GM19467 (cell line): ENCODE results near the gene NEUROG1.

Experiments
- ATAC-seq: cut with Tn5 transposase; IDR thresholded peaks from one replicate; pipeline ENCODE4 v1.9.1; 2021; ENCODE audit warnings: mild to moderate bottlenecking, moderate library complexity; ENCODE audit not compliant: unreplicated experiment

NEUROG1 gene, protein sequence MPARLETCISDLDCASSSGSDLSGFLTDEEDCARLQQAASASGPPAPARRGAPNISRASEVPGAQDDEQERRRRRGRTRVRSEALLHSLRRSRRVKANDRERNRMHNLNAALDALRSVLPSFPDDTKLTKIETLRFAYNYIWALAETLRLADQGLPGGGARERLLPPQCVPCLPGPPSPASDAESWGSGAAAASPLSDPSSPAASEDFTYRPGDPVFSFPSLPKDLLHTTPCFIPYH

DNA sequence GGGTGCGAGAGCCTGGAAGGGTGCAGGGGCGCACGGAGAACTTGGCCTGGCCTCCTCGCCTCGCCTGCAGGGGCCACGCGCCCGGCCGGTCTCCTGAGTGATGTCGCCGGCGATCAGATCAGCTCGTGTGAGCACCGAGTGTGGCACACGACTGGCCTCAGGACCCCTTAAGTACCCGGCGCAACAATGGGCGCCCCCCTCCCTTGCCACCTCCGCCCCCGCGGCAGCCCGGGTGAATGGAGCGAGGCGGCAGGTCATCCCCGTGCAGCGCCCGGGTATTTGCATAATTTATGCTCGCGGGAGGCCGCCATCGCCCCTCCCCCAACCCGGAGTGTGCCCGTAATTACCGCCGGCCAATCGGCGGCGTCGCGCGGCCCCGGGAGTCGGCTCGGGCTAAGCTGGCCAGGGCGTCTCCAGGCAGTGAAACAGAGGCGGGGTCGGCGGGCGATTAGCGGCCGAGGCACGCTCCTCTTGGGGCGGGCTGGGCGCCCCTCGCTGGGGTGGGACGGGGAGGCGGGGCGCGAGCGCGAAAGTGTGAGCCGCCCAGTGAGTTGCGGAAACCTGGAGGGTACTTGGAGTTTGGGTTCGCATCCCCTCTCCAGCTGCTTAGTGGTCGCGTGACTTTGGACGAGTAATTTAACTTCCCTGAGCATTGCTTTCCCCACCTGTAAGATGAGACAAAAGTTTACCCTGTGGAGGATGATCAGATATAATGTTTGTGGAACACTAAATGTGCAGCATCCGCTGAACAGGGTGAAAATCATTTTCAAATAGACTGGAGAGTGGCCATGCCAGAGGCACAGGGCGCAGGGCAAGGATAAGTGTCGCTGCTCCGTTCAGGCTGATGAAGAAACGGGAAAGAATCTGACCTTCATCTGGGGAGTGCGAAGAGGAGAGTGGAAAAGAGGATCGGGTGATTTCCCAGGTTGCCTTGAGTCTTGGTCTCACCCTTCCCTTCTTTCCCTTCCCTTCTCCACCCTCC is at the start of gene NEUROG1:
NEUROG1 (minus strand) TSS at position 145 of the 982 bp plus-strand sequence. CDS start 274 bp downstream, outside the sequence.
- ATAC-seq: no peak

DNA sequence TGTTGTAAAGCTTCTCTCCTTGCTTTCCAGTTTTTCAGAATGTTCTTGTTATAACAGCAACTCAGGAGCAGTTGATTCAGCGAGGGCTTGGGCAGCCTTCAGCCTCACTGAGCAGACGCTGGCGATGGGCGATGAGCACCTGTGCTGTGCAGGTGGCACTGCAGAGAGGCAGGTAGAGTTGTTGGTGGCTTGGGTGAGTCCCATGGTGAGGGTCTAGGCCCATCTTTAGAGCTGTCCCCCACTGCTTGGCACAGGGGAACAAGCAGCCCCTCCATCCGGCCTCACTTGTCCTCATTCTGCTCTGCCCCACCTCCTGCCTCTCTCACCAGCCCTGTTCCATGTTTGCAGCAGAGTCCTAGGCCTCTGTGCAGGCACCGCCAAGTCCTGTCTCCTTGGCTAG is 49.2 kb upstream of the NEUROG1 start:
- no peak for ATAC-seq

GRCh38 chr5:135584276-135584675 is 48.5 kb upstream of the NEUROG1 start:
- ATAC-seq: no peak

- no peak for ATAC-seq
Observed at GRCh38 chr5:135582099-135582781, 46.5 kb upstream of the NEUROG1 start.

- no peak for ATAC-seq
Observed at GRCh38 chr5:135578685-135579341, 43.0 kb upstream of the NEUROG1 start, which contains the start of gene CXCL14. Gene CXCL14, minus strand, starts transcription at chr5:135578991. Its CDS starts 213 bp downstream, at chr5:135578778.

GRCh38 chr5:135578305-135578684 is 42.5 kb upstream of the NEUROG1 start:
- no peak for ATAC-seq

DNA sequence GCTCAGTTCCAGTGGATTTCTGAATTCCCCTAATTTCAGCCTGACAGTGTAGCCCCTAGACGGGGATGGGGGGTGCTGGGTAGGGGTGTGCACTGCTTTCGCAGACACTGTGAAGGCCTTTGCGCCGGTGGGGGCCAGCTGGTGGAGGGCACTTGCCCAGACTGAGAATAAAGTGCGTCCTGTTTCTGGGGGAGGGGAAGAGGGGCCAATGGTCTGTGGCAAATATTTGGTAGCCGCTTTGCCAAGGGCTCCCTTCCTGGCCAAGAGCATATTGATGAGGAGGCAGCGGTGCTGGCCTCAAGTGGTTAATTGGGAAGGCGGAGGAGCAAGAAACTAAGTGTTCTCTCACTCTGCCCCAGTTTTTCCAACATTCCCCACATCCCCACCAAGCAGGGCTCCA is 41.7 kb upstream of the NEUROG1 start:
- ATAC-seq: no peak

GRCh38 chr5:135576075-135576599 is 40.4 kb upstream of the NEUROG1 start:
- ATAC-seq: no peak

- ATAC-seq: no peak
Observed at GRCh38 chr5:135574493-135574892, 38.7 kb upstream of the NEUROG1 start.

GRCh38 chr5:135571902-135572301 is 36.1 kb upstream of the NEUROG1 start:
- no peak for ATAC-seq

GRCh38 chr5:135571066-135571609 is 35.4 kb upstream of the NEUROG1 start:
- no peak for ATAC-seq

DNA sequence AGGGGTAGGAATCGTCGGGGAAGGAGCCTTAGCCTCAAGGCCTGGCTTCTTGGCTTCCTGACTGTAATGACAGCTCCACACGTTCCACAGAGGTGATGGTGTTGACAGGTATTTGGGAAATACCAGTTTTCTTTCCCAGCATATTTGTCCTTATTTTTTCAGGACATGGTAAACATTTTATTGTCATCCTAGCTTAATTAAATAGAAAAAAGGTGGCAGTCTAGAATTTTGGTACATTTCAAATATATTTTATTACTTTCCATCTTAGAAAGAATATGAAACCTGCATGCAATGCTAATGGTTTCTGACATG is 34.6 kb upstream of the NEUROG1 start:
- ATAC-seq: no peak

GRCh38 chr5:135569755-135570452 is 34.1 kb upstream of the NEUROG1 start:
- ATAC-seq: no peak

- no peak for ATAC-seq
Observed at GRCh38 chr5:135568923-135569360, 33.2 kb upstream of the NEUROG1 start.

DNA sequence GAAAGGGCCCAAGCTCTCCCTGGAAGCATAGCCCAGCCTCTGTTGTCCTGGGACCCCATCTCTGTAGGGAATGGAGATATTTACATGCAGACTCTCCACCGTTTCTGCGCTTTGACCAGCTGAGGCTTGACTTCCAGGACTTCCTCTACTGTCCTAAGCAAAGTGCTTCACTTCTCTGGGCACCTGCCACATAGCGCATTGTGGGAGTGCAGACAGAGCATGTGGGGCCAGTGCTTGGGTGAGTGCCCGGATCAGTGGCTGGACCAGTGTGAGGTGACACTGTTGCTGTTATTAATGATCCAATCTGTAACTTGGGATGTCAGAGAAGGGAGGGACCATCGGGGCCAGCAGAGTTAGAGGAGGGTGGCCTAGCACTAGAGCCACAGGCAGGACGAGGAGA is 32.5 kb upstream of the NEUROG1 start:
- no peak for ATAC-seq

DNA sequence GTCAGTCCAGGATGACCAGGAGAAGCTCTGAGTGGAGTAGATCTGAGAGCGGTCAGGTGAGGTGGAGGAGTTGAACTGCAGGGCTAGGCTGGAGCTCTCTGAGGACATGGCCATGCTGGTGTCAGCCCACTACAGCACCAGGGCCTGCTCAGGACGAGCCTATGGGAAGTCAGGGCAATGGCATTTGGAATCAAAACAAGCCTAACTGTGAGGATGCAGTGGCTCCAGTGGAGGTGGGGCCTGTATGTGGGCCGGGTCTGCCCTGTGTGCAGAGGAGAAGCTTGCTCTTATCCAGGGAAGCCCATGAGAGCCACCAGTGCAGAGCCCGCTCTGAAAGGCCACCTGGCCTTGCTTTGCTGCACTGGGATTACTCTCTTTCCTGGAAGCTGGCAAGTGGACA is 31.9 kb upstream of the NEUROG1 start:
- no peak for ATAC-seq

- ATAC-seq: no peak
Observed at GRCh38 chr5:135566422-135567400, 30.9 kb upstream of the NEUROG1 start.

DNA sequence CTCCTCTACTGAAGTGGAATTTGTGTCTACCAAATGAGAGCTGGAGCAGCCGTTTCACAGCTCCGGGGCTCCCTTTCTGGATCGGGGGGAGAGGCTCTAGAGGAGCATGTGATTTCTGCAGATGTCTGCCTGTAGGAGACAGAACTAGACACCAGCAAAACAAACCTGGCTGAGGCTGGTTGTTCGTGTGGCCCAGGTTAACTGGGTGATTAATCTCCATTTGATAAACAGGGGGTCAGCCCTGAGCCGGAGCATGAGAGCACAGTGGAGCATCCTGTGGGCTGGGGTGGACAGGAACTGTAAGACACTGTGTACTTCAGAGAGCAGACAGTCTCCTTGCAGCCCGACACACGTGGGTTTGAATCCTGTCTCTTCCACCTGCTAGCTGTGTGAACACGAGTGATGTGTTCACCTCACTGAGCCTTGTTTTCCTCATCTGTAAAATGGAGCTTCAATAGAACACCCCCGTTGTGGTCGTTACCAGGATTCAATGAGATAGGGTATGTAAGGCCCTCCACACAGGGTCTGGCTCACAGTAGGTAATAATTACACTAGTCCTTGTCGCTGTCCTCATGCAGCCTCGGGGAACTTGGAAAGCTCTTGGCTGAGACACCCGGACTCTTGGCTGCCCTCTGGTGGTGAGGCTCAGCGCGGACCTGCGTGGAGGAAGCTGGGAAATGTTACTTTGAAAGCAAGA is 30.1 kb upstream of the NEUROG1 start:
- ATAC-seq: no peak
